Left ventricle myocardium superior (tissue), 1 donor: ENCODE data around the gene PNPLA3. TPM values are rescaled to one million over a fixed set of nuclear protein-coding genes. Genes with fewer than 3 reads are reported as not detected.

Experiments
- ATAC-seq: fragments of 200-7000 bp; cut with Tn5 transposase; one replicate; pipeline ENCODE4 v1.9.1; 2020; ENCODE audit warnings: mild to moderate bottlenecking, moderate library complexity
- DNase-seq: peaks from one replicate; pipeline ENCODE4 v3.0.0-alpha.2; 2020
- intact Hi-C: fragments of 100-400 bp; cut with micrococcal nuclease; formaldehyde crosslinking; loops from one replicate; pipeline ENCODE4 v1.11.0; 2022
- total RNA-seq: library from RNA; stranded (reverse); fragmentation: NEBNext Ultra II Directional; extraction: Animal tissue kit (Norgen Biotek cat#: 25700); gene quantifications from one replicate; pipeline ENCODE4 v1.2.1, GENCODE V29; 2021
- donor health status: DM: no; HTN: yes; CAD: no; lungs with severe emphysema.

Gene PNPLA3
- total RNA-seq, 1 donor from 2014 or later = 0.25 TPM

- intact Hi-C loops = no loop called here
Measured at GRCh38 chr22:43955040-43955882, 31.7 kb downstream of the PNPLA3 start, which contains the start of gene SAMM50. TSS of gene SAMM50 (plus strand) at chr22:43955442. CDS start at chr22:43955578, 136 bp downstream.

GRCh38 chr22:43955883-43956782 lies 32.5 kb downstream of the PNPLA3 start:
- DNase-seq (no peak), ATAC-seq (no peak)
- intact Hi-C loops = no loop called here

More at GRCh38 chr22:43955040-43955882, 31.7 kb downstream of the PNPLA3 start, which contains the start of gene SAMM50:
- peak; percentile 99 for ATAC-seq
- peak; percentile 96 for DNase-seq

GRCh38 chr22:43956805-43957463 lies 33.3 kb downstream of the PNPLA3 start:
- intact Hi-C loops = no loop called here
- no peak for DNase-seq
- ATAC-seq = no peak

- intact Hi-C loops = no loop called here
- DNase-seq (no peak), ATAC-seq (no peak)
Measured at GRCh38 chr22:43957871-43958270, 34.3 kb downstream of the PNPLA3 start.

GRCh38 chr22:43964314-43964857 lies 40.8 kb downstream of the PNPLA3 start:
- intact Hi-C loops = no loop called here
- ATAC-seq (no peak), DNase-seq (no peak)

- DNase-seq (no peak), ATAC-seq (no peak)
- intact Hi-C loops = no loop called here
Measured at GRCh38 chr22:43967069-43967468, 43.5 kb downstream of the PNPLA3 start.

GRCh38 chr22:43968614-43969013 lies 45.0 kb downstream of the PNPLA3 start:
- no peak for DNase-seq
- intact Hi-C loops = no loop called here
- ATAC-seq = no peak

GRCh38 chr22:43969021-43969878 lies 45.6 kb downstream of the PNPLA3 start:
- DNase-seq (no peak), ATAC-seq (no peak)
- intact Hi-C loops = no loop called here

- intact Hi-C loops = no loop called here
- ATAC-seq = peak; percentile 40
- DNase-seq = no peak
Measured at GRCh38 chr22:43969989-43970755, 46.6 kb downstream of the PNPLA3 start.

GRCh38 chr22:43971112-43971511 lies 47.5 kb downstream of the PNPLA3 start:
- intact Hi-C loops = no loop called here
- DNase-seq = no peak
- no peak for ATAC-seq

GRCh38 chr22:43972931-43973462 lies 49.4 kb downstream of the PNPLA3 start:
- intact Hi-C loops = no loop called here
- ATAC-seq (no peak), DNase-seq (no peak)

- DNase-seq (no peak), ATAC-seq (no peak)
- intact Hi-C loops = no loop called here
Measured at GRCh38 chr22:43974028-43974545, 50.5 kb downstream of the PNPLA3 start.

GRCh38 chr22:43975041-43975440 lies 51.4 kb downstream of the PNPLA3 start:
- DNase-seq = no peak

GRCh38 chr22:43976861-43977795 lies 53.5 kb downstream of the PNPLA3 start:
- intact Hi-C loops = no loop called here
- ATAC-seq = no peak
- no peak for DNase-seq

More at GRCh38 chr22:43975041-43975440, 51.4 kb downstream of the PNPLA3 start:
- no peak for ATAC-seq
- intact Hi-C loops = no loop called here

- no peak for DNase-seq
- no peak for ATAC-seq
- intact Hi-C loops = no loop called here
Measured at GRCh38 chr22:43978558-43978957, 55.0 kb downstream of the PNPLA3 start.

GRCh38 chr22:43980579-43980978 lies 57.0 kb downstream of the PNPLA3 start:
- intact Hi-C loops = no loop called here
- ATAC-seq (no peak), DNase-seq (no peak)
